CD4-positive, alpha-beta T cell treated with Interleukin-21 for 1 hour (primary cell): Measurements from ENCODE around the gene ARHGAP24.
"Not testable (repeated sequence)": the region's sequence is repeated elsewhere in the genome, so short reads cannot be mapped to it uniquely, and the experiment has no call there.

Source experiments
- DNase-seq: peaks from one replicate; pipeline ENCODE4 v3.0.0-alpha.2; 2020

ARHGAP24 gene

GRCh38 chr4:85784348-85784747, 309.4 kb downstream of the ARHGAP24 start:
- no peak for DNase-seq

- no peak for DNase-seq
Observed at GRCh38 chr4:85784947-85785346, 310.0 kb downstream of the ARHGAP24 start.

- DNase-seq: no peak
Observed at GRCh38 chr4:85787133-85787532, 312.2 kb downstream of the ARHGAP24 start.

GRCh38 chr4:85788604-85789003, 313.7 kb downstream of the ARHGAP24 start:
- no peak for DNase-seq

GRCh38 chr4:85789241-85789640, 314.3 kb downstream of the ARHGAP24 start:
- DNase-seq: no peak

- DNase-seq: no peak
Observed at GRCh38 chr4:85790582-85790981, 315.6 kb downstream of the ARHGAP24 start.

GRCh38 chr4:85792376-85793232, 317.7 kb downstream of the ARHGAP24 start:
- DNase-seq: no peak

GRCh38 chr4:85793233-85793585, 318.3 kb downstream of the ARHGAP24 start:
- DNase-seq: no peak

- DNase-seq: no peak
Observed at GRCh38 chr4:85798012-85798770, 323.2 kb downstream of the ARHGAP24 start.

GRCh38 chr4:85803856-85804255, 328.9 kb downstream of the ARHGAP24 start:
- no peak for DNase-seq

GRCh38 chr4:85805891-85806290, 330.9 kb downstream of the ARHGAP24 start:
- DNase-seq: no peak

GRCh38 chr4:85806334-85806733, 331.4 kb downstream of the ARHGAP24 start:
- DNase-seq: no peak

- no peak for DNase-seq
Observed at GRCh38 chr4:85807247-85807950, 332.4 kb downstream of the ARHGAP24 start.

GRCh38 chr4:85808104-85808503, 333.2 kb downstream of the ARHGAP24 start:
- no peak for DNase-seq

- no peak for DNase-seq
Observed at GRCh38 chr4:85808864-85809263, 333.9 kb downstream of the ARHGAP24 start.

GRCh38 chr4:85812776-85813175, 337.8 kb downstream of the ARHGAP24 start:
- DNase-seq: no peak

- DNase-seq: no peak
Observed at GRCh38 chr4:85815796-85816459, 341.0 kb downstream of the ARHGAP24 start.

GRCh38 chr4:85818700-85819099, 343.8 kb downstream of the ARHGAP24 start:
- DNase-seq: no peak

GRCh38 chr4:85820101-85820500, 345.2 kb downstream of the ARHGAP24 start:
- not testable (repeated sequence) for DNase-seq

- DNase-seq: no peak
Observed at GRCh38 chr4:85821688-85822455, 346.9 kb downstream of the ARHGAP24 start.

- no peak for DNase-seq
Observed at GRCh38 chr4:85823295-85823694, 348.3 kb downstream of the ARHGAP24 start.
